GM11168 (cell line): Measurements from ENCODE around the gene ARID5A.

ENCODE experiments used
- in situ Hi-C: fragments of 300-500 bp; cut with MboI; formaldehyde crosslinking; loops from one replicate; pipeline ENCODE4 v1.12.0; 2022; ENCODE audit warnings: low sequenced_read_pairs; ENCODE audit not compliant: unreplicated experiment

ARID5A gene

GRCh38 chr2:96591054-96591453, 54.5 kb downstream of the ARID5A start:
- in situ Hi-C loops, result no loop called here

- in situ Hi-C loops, result no loop called here
Measured at GRCh38 chr2:96591494-96591893, 54.9 kb downstream of the ARID5A start.

GRCh38 chr2:96594282-96594681, 57.7 kb downstream of the ARID5A start:
- in situ Hi-C loops, result no loop called here

GRCh38 chr2:96594691-96595152, 58.2 kb downstream of the ARID5A start:
- in situ Hi-C loops, result no loop called here

GRCh38 chr2:96596596-96596995, 60.0 kb downstream of the ARID5A start:
- in situ Hi-C loops, result no loop called here

- in situ Hi-C loops, result no loop called here
Measured at GRCh38 chr2:96599941-96600340, 63.4 kb downstream of the ARID5A start.

DNA sequence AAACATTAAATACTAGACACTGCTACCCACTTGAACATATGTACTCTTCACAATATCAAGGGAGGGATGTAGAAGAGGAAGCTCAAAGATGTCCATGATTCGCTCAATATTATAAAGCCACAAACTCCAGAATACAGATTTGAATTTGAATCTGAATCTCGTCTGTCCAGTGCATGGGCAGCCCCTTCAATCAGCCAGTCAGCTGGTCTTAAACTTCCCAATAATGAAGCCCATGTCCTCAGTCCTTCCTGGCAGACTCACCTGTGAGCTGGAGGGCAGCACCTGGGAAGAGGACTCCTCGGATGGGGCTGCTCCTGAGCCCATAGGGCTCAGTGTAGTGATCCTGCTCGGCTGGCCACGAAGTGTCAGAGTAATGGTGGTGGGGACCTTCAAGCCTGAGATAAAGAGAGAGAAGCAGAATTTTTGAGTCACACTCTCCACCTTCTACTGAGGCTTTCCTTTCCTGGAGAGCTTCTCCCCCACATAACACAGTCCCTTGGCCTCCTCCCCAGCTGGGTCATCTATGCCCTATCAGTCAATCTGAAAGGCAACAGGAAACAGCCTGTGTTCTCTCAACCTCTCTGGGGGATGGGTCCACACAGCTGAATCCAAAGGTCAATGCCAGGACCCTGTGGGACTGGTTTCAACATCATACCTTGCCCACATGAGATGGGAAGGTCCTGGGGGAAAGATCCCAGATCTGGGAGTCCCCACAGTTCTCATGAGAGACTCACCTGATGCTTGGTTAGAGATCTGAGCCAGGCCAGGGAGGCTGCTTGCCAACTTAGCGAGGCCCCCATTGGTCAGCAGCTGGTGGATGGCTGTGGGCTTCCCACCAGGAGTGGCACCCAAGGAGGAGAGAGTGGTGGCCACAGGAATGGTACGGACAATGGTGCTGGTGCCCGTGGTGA, 65.1 kb downstream of the ARID5A start:
- in situ Hi-C loops, result no loop called here
